GM23338 (cell line): Measurements from ENCODE around the gene WDR44. TPM values are rescaled to one million over a fixed set of nuclear protein-coding genes. Genes with fewer than 3 reads are reported as not detected.

Source experiments
- ATAC-seq: fragments of 200-7000 bp; cut with Tn5 transposase; 3 replicates; pipeline ENCODE4 v1.9.1; 2020
- DNase-seq: peaks from one replicate; pipeline ENCODE4 v3.0.0-alpha.2; 2015; ENCODE audit warnings: low spot score
- H2AFZ ChIP-seq: fragments of 200-600 bp; sonication (generic); 2 replicates; pipeline ENCODE4 v1.8.0; 2016; ENCODE audit warnings: antibody characterized with exemption, mild to moderate bottlenecking, moderate library complexity
- H3F3A ChIP-seq: fragments of 200-600 bp; sonication (generic); replicated peaks from 2 replicates; pipeline ENCODE4 v1.8.0; 2017; ENCODE audit warnings: antibody characterized with exemption, mixed run types, low read depth
- H3K27ac ChIP-seq: fragments of 200-600 bp; sonication (generic); 2 replicates; pipeline ENCODE4 v1.6.1; 2016; ENCODE audit warnings: low read depth
- H3K27me3 ChIP-seq: fragments of 200-600 bp; sonication (generic); 2 replicates; pipeline ENCODE4 v1.8.0; 2016; ENCODE audit warnings: mild to moderate bottlenecking, mixed run types, moderate library complexity; ENCODE audit not compliant: insufficient read depth
- H3K36me3 ChIP-seq: fragments of 200-600 bp; sonication (generic); 2 replicates; pipeline ENCODE4 v1.8.0; 2016; ENCODE audit warnings: mild to moderate bottlenecking; ENCODE audit not compliant: insufficient read depth
- H3K4me1 ChIP-seq: fragments of 200-600 bp; sonication (generic); 2 replicates; pipeline ENCODE4 v1.8.0; 2016; ENCODE audit warnings: mild to moderate bottlenecking, moderate library complexity; ENCODE audit not compliant: insufficient read depth
- H3K4me2 ChIP-seq: fragments of 200-600 bp; sonication (generic); 2 replicates; pipeline ENCODE4 v1.7.1; 2017; ENCODE audit warnings: mixed run types
- H3K4me3 ChIP-seq: fragments of 200-600 bp; sonication (generic); 2 replicates; pipeline ENCODE4 v1.6.1; 2016; ENCODE audit warnings: mixed run types
- H3K79me2 ChIP-seq: fragments of 200-600 bp; sonication (generic); replicated peaks from 2 replicates; pipeline ENCODE4 v1.8.0; 2017; ENCODE audit warnings: mild to moderate bottlenecking; ENCODE audit not compliant: insufficient read depth
- H3K9me2 ChIP-seq: fragments of 200-600 bp; sonication (generic); 2 replicates; pipeline ENCODE4 v1.8.0; 2017; ENCODE audit not compliant: insufficient read depth
- H4K20me1 ChIP-seq: fragments of 200-600 bp; sonication (generic); replicated peaks from 2 replicates; pipeline ENCODE4 v1.8.0; 2017; ENCODE audit warnings: mild to moderate bottlenecking; ENCODE audit not compliant: insufficient read depth
- H3K27ac Mint-ChIP-seq: 2 replicates; pipeline ENCODE4 v1.8.0; 2020; ENCODE audit warnings: inconsistent platforms, mild to moderate bottlenecking, moderate library complexity, mixed read lengths
- H3K27me3 Mint-ChIP-seq: 3 replicates; pipeline ENCODE4 v1.8.0; 2022; ENCODE audit warnings: low read depth, mild to moderate bottlenecking, moderate library complexity, mixed read lengths, inconsistent platforms; ENCODE audit not compliant: insufficient read depth, poor library complexity
- H3K36me3 Mint-ChIP-seq: 3 replicates; pipeline ENCODE4 v1.8.0; 2021; ENCODE audit warnings: low read depth, mild to moderate bottlenecking, inconsistent platforms, moderate library complexity, mixed read lengths
- H3K4me1 Mint-ChIP-seq: 3 replicates; pipeline ENCODE4 v1.8.0; 2020; ENCODE audit warnings: mild to moderate bottlenecking, inconsistent platforms, mixed read lengths
- H3K4me3 Mint-ChIP-seq: 3 replicates; pipeline ENCODE4 v1.8.0; 2021; ENCODE audit warnings: moderate library complexity, mild to moderate bottlenecking, inconsistent platforms, mixed read lengths
- H3K9me3 Mint-ChIP-seq: 3 replicates; pipeline ENCODE4 v1.8.0; 2020; ENCODE audit warnings: moderate library complexity, mild to moderate bottlenecking, inconsistent platforms, mixed read lengths
- EZH2 ChIP-seq: fragments of 200-600 bp; sonication (generic); IDR thresholded peaks from one replicate; pipeline ENCODE4 v1.8.0; 2017; ENCODE audit warnings: antibody characterized with exemption, mild to moderate bottlenecking, low read depth; ENCODE audit not compliant: unreplicated experiment
- EZH2phosphoT487 ChIP-seq: fragments of 200-600 bp; sonication (generic); IDR thresholded peaks from one replicate; pipeline ENCODE4 v1.8.1; 2018; ENCODE audit warnings: antibody characterized with exemption; ENCODE audit not compliant: unreplicated experiment
- JUNB ChIP-seq: IDR thresholded peaks from one replicate; pipeline ENCODE4 v1.6.1; 2016; ENCODE audit warnings: antibody characterized with exemption; ENCODE audit not compliant: unreplicated experiment
- NANOG ChIP-seq: IDR thresholded peaks from 2 replicates; pipeline ENCODE4 v1.6.1; 2016; ENCODE audit warnings: antibody characterized with exemption, borderline replicate concordance
- STAT1 ChIP-seq: IDR thresholded peaks from one replicate; pipeline ENCODE4 v1.6.1; 2016; ENCODE audit warnings: antibody characterized with exemption; ENCODE audit not compliant: unreplicated experiment
- ZNF114 ChIP-seq: fragments of 250-450 bp; sonication (Bioruptor Pico); IDR thresholded peaks from 2 replicates; pipeline ENCODE4 v1.5.0; 2020; ENCODE audit warnings: mild to moderate bottlenecking, moderate library complexity
- polyA plus RNA-seq: library from polyadenylated mRNA; unstranded; fragments of >200 nt; fragmentation: Nextera tagmentation; extraction: Ambion mirVana; gene quantifications from 2 replicates; pipeline ENCODE4 v1.2.1, GENCODE V29; 2016
- total RNA-seq: library from RNA; depleted of rRNA; stranded (reverse); fragments of >200 nt; shearing (Covaris generic); gene quantifications from 2 replicates; pipeline ENCODE4 v1.2.3, GENCODE V29; 2014
- TF ChIP-seq, protein P1 (sequence below): fragments of 250-450 bp; sonication (Bioruptor Pico); IDR thresholded peaks from 2 replicates; pipeline ENCODE4 v1.5.0; 2020; ENCODE audit warnings: mild to moderate bottlenecking, moderate library complexity
- TF ChIP-seq, protein P2 (sequence below): IDR thresholded peaks from 2 replicates; pipeline ENCODE4 v1.6.1; 2016; ENCODE audit warnings: antibody characterized with exemption

Gene WDR44
- total and polyA plus RNA-seq, 2 experiments from 2014 or later, result 17.5 to 21.0 TPM

DNA sequence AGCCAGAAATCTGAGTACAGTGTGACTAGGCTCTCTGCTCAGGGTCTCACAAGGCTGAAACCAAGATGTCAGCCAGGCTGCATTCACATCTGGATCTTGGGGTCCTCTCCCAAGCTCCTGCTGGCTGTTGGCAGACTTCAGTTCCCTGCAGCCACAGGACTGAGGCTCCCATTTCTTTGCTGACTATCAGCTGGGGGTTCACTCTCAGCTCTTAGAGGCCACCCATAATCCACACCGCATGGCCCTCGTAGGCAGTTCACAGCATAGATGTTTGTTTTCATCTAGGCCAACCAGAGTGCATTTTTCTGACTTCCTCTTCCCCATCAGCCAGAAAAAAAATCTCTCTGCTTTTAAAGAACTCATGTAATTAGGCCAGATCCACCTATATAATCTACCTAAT lies 8.2 kb upstream of the WDR44 start (continued):
- TF ChIP-seq, protein P1, sequence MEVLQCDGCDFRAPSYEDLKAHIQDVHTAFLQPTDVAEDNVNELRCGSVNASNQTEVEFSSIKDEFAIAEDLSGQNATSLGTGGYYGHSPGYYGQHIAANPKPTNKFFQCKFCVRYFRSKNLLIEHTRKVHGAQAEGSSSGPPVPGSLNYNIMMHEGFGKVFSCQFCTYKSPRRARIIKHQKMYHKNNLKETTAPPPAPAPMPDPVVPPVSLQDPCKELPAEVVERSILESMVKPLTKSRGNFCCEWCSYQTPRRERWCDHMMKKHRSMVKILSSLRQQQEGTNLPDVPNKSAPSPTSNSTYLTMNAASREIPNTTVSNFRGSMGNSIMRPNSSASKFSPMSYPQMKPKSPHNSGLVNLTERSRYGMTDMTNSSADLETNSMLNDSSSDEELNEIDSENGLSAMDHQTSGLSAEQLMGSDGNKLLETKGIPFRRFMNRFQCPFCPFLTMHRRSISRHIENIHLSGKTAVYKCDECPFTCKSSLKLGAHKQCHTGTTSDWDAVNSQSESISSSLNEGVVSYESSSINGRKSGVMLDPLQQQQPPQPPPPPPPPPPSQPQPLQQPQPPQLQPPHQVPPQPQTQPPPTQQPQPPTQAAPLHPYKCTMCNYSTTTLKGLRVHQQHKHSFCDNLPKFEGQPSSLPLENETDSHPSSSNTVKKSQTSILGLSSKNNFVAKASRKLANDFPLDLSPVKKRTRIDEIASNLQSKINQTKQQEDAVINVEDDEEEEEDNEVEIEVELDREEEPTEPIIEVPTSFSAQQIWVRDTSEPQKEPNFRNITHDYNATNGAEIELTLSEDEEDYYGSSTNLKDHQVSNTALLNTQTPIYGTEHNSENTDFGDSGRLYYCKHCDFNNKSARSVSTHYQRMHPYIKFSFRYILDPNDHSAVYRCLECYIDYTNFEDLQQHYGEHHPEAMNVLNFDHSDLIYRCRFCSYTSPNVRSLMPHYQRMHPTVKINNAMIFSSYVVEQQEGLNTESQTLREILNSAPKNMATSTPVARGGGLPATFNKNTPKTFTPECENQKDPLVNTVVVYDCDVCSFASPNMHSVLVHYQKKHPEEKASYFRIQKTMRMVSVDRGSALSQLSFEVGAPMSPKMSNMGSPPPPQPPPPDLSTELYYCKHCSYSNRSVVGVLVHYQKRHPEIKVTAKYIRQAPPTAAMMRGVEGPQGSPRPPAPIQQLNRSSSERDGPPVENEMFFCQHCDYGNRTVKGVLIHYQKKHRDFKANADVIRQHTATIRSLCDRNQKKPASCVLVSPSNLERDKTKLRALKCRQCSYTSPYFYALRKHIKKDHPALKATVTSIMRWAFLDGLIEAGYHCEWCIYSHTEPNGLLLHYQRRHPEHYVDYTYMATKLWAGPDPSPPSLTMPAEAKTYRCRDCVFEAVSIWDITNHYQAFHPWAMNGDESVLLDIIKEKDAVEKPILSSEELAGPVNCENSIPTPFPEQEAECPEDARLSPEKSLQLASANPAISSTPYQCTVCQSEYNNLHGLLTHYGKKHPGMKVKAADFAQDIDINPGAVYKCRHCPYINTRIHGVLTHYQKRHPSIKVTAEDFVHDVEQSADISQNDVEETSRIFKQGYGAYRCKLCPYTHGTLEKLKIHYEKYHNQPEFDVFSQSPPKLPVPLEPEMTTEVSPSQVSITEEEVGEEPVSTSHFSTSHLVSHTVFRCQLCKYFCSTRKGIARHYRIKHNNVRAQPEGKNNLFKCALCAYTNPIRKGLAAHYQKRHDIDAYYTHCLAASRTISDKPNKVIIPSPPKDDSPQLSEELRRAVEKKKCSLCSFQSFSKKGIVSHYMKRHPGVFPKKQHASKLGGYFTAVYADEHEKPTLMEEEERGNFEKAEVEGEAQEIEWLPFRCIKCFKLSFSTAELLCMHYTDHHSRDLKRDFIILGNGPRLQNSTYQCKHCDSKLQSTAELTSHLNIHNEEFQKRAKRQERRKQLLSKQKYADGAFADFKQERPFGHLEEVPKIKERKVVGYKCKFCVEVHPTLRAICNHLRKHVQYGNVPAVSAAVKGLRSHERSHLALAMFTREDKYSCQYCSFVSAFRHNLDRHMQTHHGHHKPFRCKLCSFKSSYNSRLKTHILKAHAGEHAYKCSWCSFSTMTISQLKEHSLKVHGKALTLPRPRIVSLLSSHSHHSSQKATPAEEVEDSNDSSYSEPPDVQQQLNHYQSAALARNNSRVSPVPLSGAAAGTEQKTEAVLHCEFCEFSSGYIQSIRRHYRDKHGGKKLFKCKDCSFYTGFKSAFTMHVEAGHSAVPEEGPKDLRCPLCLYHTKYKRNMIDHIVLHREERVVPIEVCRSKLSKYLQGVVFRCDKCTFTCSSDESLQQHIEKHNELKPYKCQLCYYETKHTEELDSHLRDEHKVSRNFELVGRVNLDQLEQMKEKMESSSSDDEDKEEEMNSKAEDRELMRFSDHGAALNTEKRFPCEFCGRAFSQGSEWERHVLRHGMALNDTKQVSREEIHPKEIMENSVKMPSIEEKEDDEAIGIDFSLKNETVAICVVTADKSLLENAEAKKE (CRISPR knock-in tag), result no peak
- no peak for TF ChIP-seq EZH2
- no peak for TF ChIP-seq STAT1
- TF ChIP-seq ZNF114 (CRISPR knock-in tag), result no peak
- TF ChIP-seq EZH2phosphoT487, result no peak

DNA sequence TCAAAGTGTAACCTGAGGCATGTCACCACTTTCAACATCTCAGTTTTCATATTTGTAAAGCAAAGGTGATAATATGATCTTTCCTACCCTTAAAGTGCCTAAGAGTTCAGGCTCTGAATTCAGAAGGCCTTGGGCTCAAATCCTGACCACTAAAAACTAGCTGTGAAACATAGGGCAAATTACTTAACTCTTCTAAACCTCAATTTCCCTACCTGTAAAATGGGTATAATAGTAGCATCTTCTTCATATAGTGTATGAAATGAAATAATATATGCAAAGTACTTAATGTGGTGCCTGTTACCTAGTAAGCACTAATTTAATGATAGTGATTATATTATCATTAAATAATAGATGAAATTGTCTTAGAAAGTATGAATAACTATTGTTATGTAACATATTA lies 7.0 kb upstream of the WDR44 start:
- no peaks in the 10 kb centered on the region for H3F3A ChIP-seq
- H3K9me2 ChIP-seq, result no peaks in the 10 kb centered on the region
- DNase-seq (no peak), ATAC-seq (no peak)
- H3K27ac ChIP-seq, result no peak overlapping the region
- Mint-ChIP-seq H3K36me3 (no peaks in the 10 kb centered on the region), H3K27me3 (no peaks in the 10 kb centered on the region), H3K27ac (no peak overlapping the region), H3K4me3 (no peak overlapping the region), H3K4me1 (no peaks in the 10 kb centered on the region), H3K9me3 (no peaks in the 10 kb centered on the region)
- no peaks in the 10 kb centered on the region for H3K79me2 ChIP-seq
- no peaks in the 10 kb centered on the region for H4K20me1 ChIP-seq
- no peaks in the 10 kb centered on the region for H3K36me3 ChIP-seq
- no peak overlapping the region for H2AFZ ChIP-seq
- no peaks in the 10 kb centered on the region for H3K4me1 ChIP-seq
- H3K4me3 ChIP-seq, result no peak overlapping the region
- H3K27me3 ChIP-seq, result no peaks in the 10 kb centered on the region
- no peak overlapping the region for H3K4me2 ChIP-seq
- TF ChIP-seq JUNB (no peak), NANOG (no peak), STAT1 (no peak)
- TF ChIP-seq, protein P2, sequence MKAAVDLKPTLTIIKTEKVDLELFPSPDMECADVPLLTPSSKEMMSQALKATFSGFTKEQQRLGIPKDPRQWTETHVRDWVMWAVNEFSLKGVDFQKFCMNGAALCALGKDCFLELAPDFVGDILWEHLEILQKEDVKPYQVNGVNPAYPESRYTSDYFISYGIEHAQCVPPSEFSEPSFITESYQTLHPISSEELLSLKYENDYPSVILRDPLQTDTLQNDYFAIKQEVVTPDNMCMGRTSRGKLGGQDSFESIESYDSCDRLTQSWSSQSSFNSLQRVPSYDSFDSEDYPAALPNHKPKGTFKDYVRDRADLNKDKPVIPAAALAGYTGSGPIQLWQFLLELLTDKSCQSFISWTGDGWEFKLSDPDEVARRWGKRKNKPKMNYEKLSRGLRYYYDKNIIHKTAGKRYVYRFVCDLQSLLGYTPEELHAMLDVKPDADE, result no peak
- TF ChIP-seq, protein P1 (CRISPR knock-in tag), result no peak
